ENCODE results near the gene TMEM54. TPM values are rescaled to one million over a fixed set of nuclear protein-coding genes. Genes with fewer than 3 reads are reported as not detected.
A peak's percentile ranks its signal among the peaks of the same experiment; 100 is the strongest.

TMEM54 gene
- total and polyA plus RNA-seq, 2 experiments from 2014 or later, result 17.1 to 61.6 TPM

- Histone ChIP-seq H3K36me3 (no peaks in the 10 kb centered on the region), H3K27me3 (peaks cover 37% of the 10 kb centered on the region), H3K9me3 (ENCODE audit: low read depth) (no peaks in the 10 kb centered on the region), H3K4me3 (no peak overlapping the region), H3K27ac (no peak overlapping the region), H3K4me1 (ENCODE audit: low read depth) (no peaks in the 10 kb centered on the region)
- DNase-seq (ENCODE audit: low read depth in 1 of 2, low spot score in 1 of 2), result no peak
- no peak for TF ChIP-seq CTCF (IDR thresholded peaks at IDR 0.05; ENCODE audit: low read depth, low read length)
Measured at GRCh38 chr1:32894019-32894600, 7.1 kb downstream of the TMEM54 start.

- Histone ChIP-seq H3K36me3 (no peaks in the 10 kb centered on the region), H3K4me3 (peak overlapping the region; percentile 22), H3K27ac (no peak overlapping the region), H3K9me3 (ENCODE audit: low read depth) (no peaks in the 10 kb centered on the region), H3K4me1 (ENCODE audit: low read depth) (no peaks in the 10 kb centered on the region), H3K27me3 (peaks cover 42% of the 10 kb centered on the region)
- peak; percentile 7 for TF ChIP-seq CTCF (IDR thresholded peaks at IDR 0.05; ENCODE audit: low read depth, low read length)
- DNase-seq (ENCODE audit: low read depth in 1 of 2, low spot score in 1 of 2), result peak in 1 of 2 donors; percentile 45
Measured at GRCh38 chr1:32893198-32894018, 7.8 kb downstream of the TMEM54 start.

DNA sequence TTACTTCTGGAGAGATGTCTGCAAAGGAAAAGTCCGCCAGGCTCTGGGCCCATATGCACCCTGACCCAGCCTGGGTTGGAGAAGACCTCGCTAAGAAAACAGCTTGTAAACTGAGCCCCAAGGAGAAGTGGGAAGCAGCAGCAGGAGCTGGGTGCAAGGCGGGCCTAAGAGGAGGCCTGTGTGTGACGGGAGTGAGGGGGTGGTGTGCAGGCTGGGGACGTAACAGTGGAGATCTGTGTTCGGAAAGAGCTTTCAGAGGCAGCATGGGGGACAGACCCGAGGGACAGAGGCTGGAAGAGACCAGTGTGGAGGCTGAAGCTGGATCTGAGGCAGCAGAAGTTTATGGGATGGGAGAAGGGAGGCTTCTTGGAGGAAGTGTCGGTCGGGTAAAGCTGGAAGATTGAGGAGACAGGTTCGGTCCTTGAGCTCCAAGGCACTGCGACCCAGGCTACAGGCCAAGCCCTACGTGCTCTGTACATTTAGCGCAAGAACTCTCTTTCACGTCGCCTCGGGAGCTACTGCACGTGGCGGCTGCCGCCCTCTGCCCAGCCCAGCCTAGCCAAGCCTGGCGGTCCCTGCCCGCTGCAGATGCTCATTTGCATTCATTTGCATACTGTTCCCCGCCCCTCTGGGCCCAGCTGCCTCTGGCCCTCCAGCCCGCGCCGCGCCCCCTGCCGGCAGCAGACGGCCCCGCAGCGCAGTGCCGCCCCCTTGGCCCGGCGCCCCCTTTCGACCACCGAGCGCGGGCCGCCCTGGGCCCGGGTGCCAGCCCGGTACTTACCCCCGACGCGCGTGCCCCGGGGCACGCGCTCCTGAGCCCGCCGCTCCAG is 8.6 kb downstream of the TMEM54 start:
- H3K9me3 ChIP-seq (ENCODE audit: low read depth), result no peaks in the 10 kb centered on the region
- no peaks in the 10 kb centered on the region for H3K4me1 ChIP-seq (ENCODE audit: low read depth)
- peak; percentile 44 to 51 for DNase-seq (ENCODE audit: low read depth in 1 of 2, low spot score in 1 of 2)
- H3K36me3 ChIP-seq, result no peaks in the 10 kb centered on the region
- H3K4me3 ChIP-seq, result peak overlapping the region; percentile 22
- H3K27ac ChIP-seq, result no peak overlapping the region
- TF ChIP-seq CTCF (IDR thresholded peaks at IDR 0.05; ENCODE audit: low read depth, low read length), result peak; percentile 30
- H3K27me3 ChIP-seq, result peaks cover 51% of the 10 kb centered on the region

- no peaks in the 10 kb centered on the region for H3K36me3 ChIP-seq
- H3K27me3 ChIP-seq, result peaks cover 58% of the 10 kb centered on the region
- TF ChIP-seq CTCF (IDR thresholded peaks at IDR 0.05; ENCODE audit: low read depth, low read length), result no peak
- H3K4me1 ChIP-seq (ENCODE audit: low read depth), result no peaks in the 10 kb centered on the region
- DNase-seq (ENCODE audit: low read depth in 1 of 2, low spot score in 1 of 2), result no peak
- no peak overlapping the region for H3K27ac ChIP-seq
- H3K9me3 ChIP-seq (ENCODE audit: low read depth), result no peaks in the 10 kb centered on the region
- H3K4me3 ChIP-seq, result no peak overlapping the region
Measured at GRCh38 chr1:32891630-32892029, 9.6 kb downstream of the TMEM54 start.

DNA sequence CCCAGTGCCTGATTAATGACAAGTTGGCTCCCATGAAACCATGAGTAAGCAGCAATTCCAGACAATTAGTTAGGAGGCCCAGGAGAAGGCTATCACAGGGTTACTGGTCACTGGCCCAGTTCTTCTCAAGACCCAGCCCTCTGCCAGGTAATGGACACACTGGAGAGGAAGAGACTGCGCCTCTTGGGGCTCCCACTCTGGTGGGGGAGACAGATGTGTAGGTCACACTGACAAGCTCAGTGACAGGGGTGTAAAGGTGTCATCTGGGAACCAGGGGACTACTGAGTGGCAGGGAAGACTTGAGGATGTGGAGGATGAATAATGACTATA is 10.0 kb downstream of the TMEM54 start:
- Histone ChIP-seq H3K36me3 (no peaks in the 10 kb centered on the region), H3K4me1 (ENCODE audit: low read depth) (no peaks in the 10 kb centered on the region), H3K9me3 (ENCODE audit: low read depth) (no peaks in the 10 kb centered on the region), H3K27ac (no peak overlapping the region), H3K4me3 (no peak overlapping the region), H3K27me3 (peaks cover 60% of the 10 kb centered on the region)
- DNase-seq (ENCODE audit: low read depth in 1 of 2, low spot score in 1 of 2), result no peak
- no peak for TF ChIP-seq CTCF (IDR thresholded peaks at IDR 0.05; ENCODE audit: low read depth, low read length)

All from cardiac muscle cell (in vitro differentiated cells and primary cell).